22Rv1 (cell line): Measurements from ENCODE around the gene BIRC7.

Source experiments
- CTCF ChIP-seq: fragments of 450-650 bp; IDR thresholded peaks from 2 replicates; pipeline ENCODE4 v1.5.1; 2017; ENCODE audit warnings: mild to moderate bottlenecking
- ZFX ChIP-seq: fragments of 450-650 bp; IDR thresholded peaks from 2 replicates; pipeline ENCODE4 v1.6.1; 2017; ENCODE audit warnings: antibody characterized with exemption, borderline replicate concordance

DNA sequence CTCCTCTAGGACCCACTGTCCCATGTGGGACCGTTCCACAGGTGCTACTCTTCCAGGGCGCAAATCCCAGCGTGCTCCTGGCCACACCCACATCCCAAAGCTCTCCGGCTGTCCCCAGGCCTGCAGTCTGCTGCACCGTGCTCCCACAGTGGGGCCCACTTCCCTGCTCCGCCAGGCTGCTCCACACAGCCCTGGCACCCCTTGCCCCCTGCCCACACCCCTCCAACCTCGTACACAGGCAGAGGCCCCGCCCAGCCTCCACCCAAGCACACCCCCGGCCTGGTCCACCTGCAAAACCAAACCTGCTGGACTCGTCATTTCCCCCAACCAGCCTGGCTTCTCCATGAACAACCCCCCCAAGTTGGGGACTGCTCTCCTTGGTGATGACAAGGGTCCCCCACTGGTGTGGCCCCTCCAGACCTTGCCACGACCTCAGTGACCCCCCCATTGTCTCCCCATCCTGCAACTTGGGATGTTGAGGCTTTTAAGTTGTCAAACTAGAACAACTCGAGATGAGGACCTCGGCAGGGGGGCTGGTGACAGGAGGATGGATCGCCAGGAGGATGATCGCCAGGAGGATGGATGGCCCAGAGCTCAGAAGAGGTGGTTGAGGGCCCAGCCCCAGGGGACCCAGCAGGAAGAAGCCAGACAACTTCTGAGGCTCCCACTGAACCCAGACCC, 46.9 kb upstream of the BIRC7 start:
- no peak for TF ChIP-seq CTCF
- TF ChIP-seq ZFX = no peak
